PFSK-1 (cell line): ENCODE measurements around the gene SREBF1.

ENCODE experiments used
- FOXP2 ChIP-seq: optimal IDR thresholded peaks from 2 replicates; pipeline ENCODE3; 2011; ENCODE audit warnings: borderline replicate concordance, control low read depth, inconsistent platforms; ENCODE audit not compliant: insufficient read depth; ENCODE audit errors: extremely low read length, extremely low read depth
- POLR2AphosphoS5 ChIP-seq: IDR thresholded peaks from 2 replicates; pipeline ENCODE4 v1.6.1; 2012; ENCODE audit warnings: low read depth, mild to moderate bottlenecking, control low read depth, low read length, moderate library complexity
- REST ChIP-seq, 2 experiments: IDR thresholded peaks; 2 replicates each; pipeline versions ENCODE4 v1.6.1 to v1.8.0; 2011 to 2012; ENCODE audit warnings: low read depth in 2 of 2, low read length in 2 of 2, control low read depth in 1 of 2, inconsistent platforms in 1 of 2, mild to moderate bottlenecking in 1 of 2, moderate library complexity in 1 of 2; ENCODE audit not compliant: insufficient read depth in 1 of 2
- SIN3A ChIP-seq: IDR thresholded peaks from 2 replicates; pipeline ENCODE4 v1.6.1; 2012; ENCODE audit warnings: mild to moderate bottlenecking, low read length, moderate library complexity, borderline replicate concordance; ENCODE audit not compliant: insufficient read depth
- TAF1 ChIP-seq: IDR thresholded peaks from 2 replicates; pipeline ENCODE4 v1.6.1; 2012; ENCODE audit warnings: low read length, control low read depth, borderline replicate concordance; ENCODE audit not compliant: insufficient read depth

Gene SREBF1

GRCh38 chr17:17860766-17861107 is 24.0 kb upstream of the SREBF1 start:
- TF ChIP-seq FOXP2 (no peak), REST (IDR thresholded peaks at IDR 0.05; ENCODE audit: insufficient read depth in 1 of 2, low read depth in 2 of 2, low read length in 2 of 2) (no peak), TAF1 (no peak), POLR2AphosphoS5 (no peak), SIN3A (no peak)

GRCh38 chr17:17859909-17860765 is 23.4 kb upstream of the SREBF1 start:
- no peak for TF ChIP-seq POLR2AphosphoS5
- peak; percentile 49 for TF ChIP-seq FOXP2

GRCh38 chr17:17857496-17857895 is 20.7 kb upstream of the SREBF1 start:
- TF ChIP-seq POLR2AphosphoS5 (no peak), FOXP2 (no peak), REST (IDR thresholded peaks at IDR 0.05; ENCODE audit: insufficient read depth in 1 of 2, low read depth in 2 of 2, low read length in 2 of 2) (no peak), SIN3A (no peak), TAF1 (no peak)

- no peak for TF ChIP-seq REST (IDR thresholded peaks at IDR 0.05; ENCODE audit: insufficient read depth in 1 of 2, low read depth in 2 of 2, low read length in 2 of 2)
- TF ChIP-seq TAF1, result no peak
These were observed 19.6 kb upstream of the SREBF1 start for GRCh38 chr17:17856386-17856785.

- TF ChIP-seq TAF1 (no peak), REST (IDR thresholded peaks at IDR 0.05; ENCODE audit: insufficient read depth in 1 of 2, low read depth in 2 of 2, low read length in 2 of 2) (no peak), POLR2AphosphoS5 (no peak), FOXP2 (no peak), SIN3A (no peak)
These were observed 19.2 kb upstream of the SREBF1 start for GRCh38 chr17:17855976-17856375.
